KOPT-K1 (cell line): ENCODE results near the gene INTS6L.
"Not testable (repeated sequence)": the region's sequence is repeated elsewhere in the genome, so short reads cannot be mapped to it uniquely, and the experiment has no call there.

Experiments used
- H3K27ac ChIP-seq: fragments of 200-600 bp; sonication (generic); 2 replicates; pipeline ENCODE4 v1.5.1; 2016; ENCODE audit warnings: antibody characterized with exemption, mild to moderate bottlenecking, low read depth, low read length; ENCODE audit not compliant: poor library complexity, severe bottlenecking
- H3K36me3 ChIP-seq: fragments of 200-600 bp; sonication (generic); 2 replicates; pipeline ENCODE4 v1.5.1; 2017; ENCODE audit warnings: antibody characterized with exemption, mild to moderate bottlenecking, low read length, moderate library complexity; ENCODE audit not compliant: insufficient read depth
- H3K9me3 ChIP-seq: fragments of 200-600 bp; sonication (generic); 2 replicates; pipeline ENCODE4 v1.5.1; 2017; ENCODE audit warnings: antibody characterized with exemption, low read length, mild to moderate bottlenecking; ENCODE audit not compliant: insufficient read depth, poor library complexity, severe bottlenecking

Gene INTS6L

GRCh38 chrX:135624408-135625204 lies 104.1 kb downstream of the INTS6L start:
- not testable (repeated sequence) for H3K9me3 ChIP-seq, H3K27ac ChIP-seq, H3K36me3 ChIP-seq

GRCh38 chrX:135625995-135626394 lies 105.5 kb downstream of the INTS6L start:
- Histone ChIP-seq H3K9me3 (no peaks in the 10 kb centered on the region), H3K27ac (no peak overlapping the region), H3K36me3 (no peaks in the 10 kb centered on the region)

- H3K27ac ChIP-seq = no peak overlapping the region
- no peaks in the 10 kb centered on the region for H3K9me3 ChIP-seq
- H3K36me3 ChIP-seq = no peaks in the 10 kb centered on the region
Measured at GRCh38 chrX:135629342-135629741, 108.9 kb downstream of the INTS6L start.
